ENCODE data around the gene CSF1R.

CSF1R gene

DNA sequence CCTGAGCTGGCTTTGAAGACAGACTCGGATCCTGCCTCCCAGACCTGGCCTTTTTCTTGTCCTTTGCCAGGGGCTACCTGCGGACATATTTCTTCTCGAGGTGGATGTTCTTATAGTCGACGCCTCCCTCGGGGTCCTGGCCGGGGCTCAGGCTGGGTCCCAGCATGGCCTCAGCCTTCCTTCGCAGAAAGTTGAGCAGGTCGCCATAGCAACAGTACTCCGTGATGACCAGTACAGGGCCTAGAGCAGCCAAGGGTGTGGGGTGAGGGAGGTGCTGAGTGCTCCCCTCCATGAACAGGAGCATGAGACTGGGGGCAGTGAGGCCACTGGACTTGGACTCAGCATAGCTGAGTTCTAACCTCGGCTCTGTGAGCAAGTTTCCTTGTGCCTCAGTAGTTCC is 26.7 kb downstream of the CSF1R start:
- no peak overlapping the region for H3K27ac ChIP-seq (ENCODE audit: low read depth, low read length)
- TF ChIP-seq EZH2phosphoT487 (IDR thresholded peaks at IDR 0.05; ENCODE audit: borderline replicate concordance, low read length), result no peak
- TF ChIP-seq, protein P1, sequence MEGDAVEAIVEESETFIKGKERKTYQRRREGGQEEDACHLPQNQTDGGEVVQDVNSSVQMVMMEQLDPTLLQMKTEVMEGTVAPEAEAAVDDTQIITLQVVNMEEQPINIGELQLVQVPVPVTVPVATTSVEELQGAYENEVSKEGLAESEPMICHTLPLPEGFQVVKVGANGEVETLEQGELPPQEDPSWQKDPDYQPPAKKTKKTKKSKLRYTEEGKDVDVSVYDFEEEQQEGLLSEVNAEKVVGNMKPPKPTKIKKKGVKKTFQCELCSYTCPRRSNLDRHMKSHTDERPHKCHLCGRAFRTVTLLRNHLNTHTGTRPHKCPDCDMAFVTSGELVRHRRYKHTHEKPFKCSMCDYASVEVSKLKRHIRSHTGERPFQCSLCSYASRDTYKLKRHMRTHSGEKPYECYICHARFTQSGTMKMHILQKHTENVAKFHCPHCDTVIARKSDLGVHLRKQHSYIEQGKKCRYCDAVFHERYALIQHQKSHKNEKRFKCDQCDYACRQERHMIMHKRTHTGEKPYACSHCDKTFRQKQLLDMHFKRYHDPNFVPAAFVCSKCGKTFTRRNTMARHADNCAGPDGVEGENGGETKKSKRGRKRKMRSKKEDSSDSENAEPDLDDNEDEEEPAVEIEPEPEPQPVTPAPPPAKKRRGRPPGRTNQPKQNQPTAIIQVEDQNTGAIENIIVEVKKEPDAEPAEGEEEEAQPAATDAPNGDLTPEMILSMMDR (IDR thresholded peaks at IDR 0.05; ENCODE audit: low read depth, low read length, poor library complexity, severe bottlenecking), result no peak
- peaks cover 5% of the 10 kb centered on the region; the same call in 1 of the 2 replicates for H3K27me3 ChIP-seq (ENCODE audit: control insufficient read depth, low read length)
- no peak overlapping the region for H3K4me3 ChIP-seq (ENCODE audit: low read length)
- H3K4me1 ChIP-seq (ENCODE audit: control insufficient read depth, low read length), result peaks cover 6% of the 10 kb centered on the region
- no peak overlapping the region for H3K4me2 ChIP-seq (ENCODE audit: low read length)
- no peaks in the 10 kb centered on the region for H3K9me2 ChIP-seq (replicated peaks; ENCODE audit: control insufficient read depth, low read length)
- H3K36me3 ChIP-seq (ENCODE audit: control insufficient read depth, low read length), result peaks cover 5% of the 10 kb centered on the region; the same call in 1 of the 2 replicates
- no peaks in the 10 kb centered on the region for H4K20me1 ChIP-seq (ENCODE audit: control insufficient read depth, insufficient read depth, low read depth, low read length)
- 0 out of 2 replicates have a peak, but pooled peaks cover 3% of the 10 kb centered on the region for H3F3A ChIP-seq (ENCODE audit: control insufficient read depth, insufficient read depth)
- H3K79me2 ChIP-seq (ENCODE audit: control insufficient read depth, low read length), result no peaks in the 10 kb centered on the region
- H3K9me3 ChIP-seq (ENCODE audit: control insufficient read depth, insufficient read depth, low read length), result no peaks in the 10 kb centered on the region

DNA sequence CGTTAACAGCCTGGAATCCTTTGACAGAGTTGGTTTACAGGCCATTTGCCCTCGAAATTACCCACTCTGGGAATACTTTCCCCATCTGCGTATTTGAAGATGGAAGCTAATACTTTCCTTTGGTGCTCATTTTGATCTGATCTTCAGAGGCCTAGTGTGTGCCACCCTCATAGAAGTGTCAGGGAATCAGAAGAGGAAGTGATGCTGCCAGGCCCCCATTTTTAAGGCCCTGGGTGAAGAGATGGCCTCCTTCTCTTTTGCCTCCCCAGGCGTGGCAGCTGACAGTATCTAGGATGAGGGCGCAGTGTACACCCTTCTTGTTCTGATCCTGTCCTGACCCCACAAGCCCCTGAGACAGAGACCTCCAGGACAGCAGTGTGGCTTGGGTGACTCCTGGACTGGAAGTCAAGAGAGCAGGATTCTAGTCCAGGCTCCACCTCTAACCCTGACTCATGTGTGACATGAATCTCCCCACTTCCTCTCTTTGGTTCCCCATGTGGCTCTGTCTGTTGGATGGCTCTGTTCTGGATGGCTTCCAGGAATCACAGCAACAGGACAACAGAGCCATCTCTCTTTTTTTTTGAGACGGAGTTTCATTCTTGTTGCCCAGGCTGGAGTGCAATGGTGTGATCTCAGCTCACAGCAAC is 27.8 kb downstream of the CSF1R start:
- H3K4me1 ChIP-seq (ENCODE audit: control insufficient read depth, low read length), result peaks cover 6% of the 10 kb centered on the region
- H3K9me3 ChIP-seq (ENCODE audit: control insufficient read depth, insufficient read depth, low read length), result no peaks in the 10 kb centered on the region
- H3K27me3 ChIP-seq (ENCODE audit: control insufficient read depth, low read length), result peaks cover 3% of the 10 kb centered on the region; the same call in 1 of the 2 replicates
- H3K4me3 ChIP-seq (ENCODE audit: low read length), result no peak overlapping the region
- H3K9me2 ChIP-seq (replicated peaks; ENCODE audit: control insufficient read depth, low read length), result no peaks in the 10 kb centered on the region
- TF ChIP-seq, protein P1 (IDR thresholded peaks at IDR 0.05; ENCODE audit: low read depth, low read length, poor library complexity, severe bottlenecking), result no peak
- TF ChIP-seq EZH2phosphoT487 (IDR thresholded peaks at IDR 0.05; ENCODE audit: borderline replicate concordance, low read length), result no peak
- H3K79me2 ChIP-seq (ENCODE audit: control insufficient read depth, low read length), result no peaks in the 10 kb centered on the region
- peaks cover 7% of the 10 kb centered on the region for H3K36me3 ChIP-seq (ENCODE audit: control insufficient read depth, low read length)
- 0 out of 2 replicates have a peak, but pooled peaks cover 3% of the 10 kb centered on the region for H3F3A ChIP-seq (ENCODE audit: control insufficient read depth, insufficient read depth)
- H4K20me1 ChIP-seq (ENCODE audit: control insufficient read depth, insufficient read depth, low read depth, low read length), result no peaks in the 10 kb centered on the region
- no peak overlapping the region for H3K4me2 ChIP-seq (ENCODE audit: low read length)
- H3K27ac ChIP-seq (ENCODE audit: low read depth, low read length), result no peak overlapping the region

DNA sequence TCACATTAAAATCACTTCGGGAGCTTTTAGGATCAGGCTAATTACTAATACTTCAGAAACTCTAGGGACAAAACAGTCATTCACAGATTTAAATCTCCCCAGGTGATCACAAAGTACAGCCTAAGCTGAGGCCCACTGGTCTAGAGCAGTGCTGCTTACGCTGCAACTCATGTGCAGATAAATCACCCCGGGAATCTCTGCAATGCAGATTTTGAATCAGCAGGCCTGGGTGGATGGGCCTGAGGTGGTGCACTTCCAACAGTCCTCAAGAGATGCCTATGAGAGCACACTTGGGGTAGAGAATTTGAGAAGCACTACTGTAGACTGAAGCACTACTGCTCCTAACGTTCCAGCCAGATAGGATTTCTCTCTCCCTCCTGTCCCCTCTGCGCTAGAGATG is 28.4 kb downstream of the CSF1R start:
- Histone ChIP-seq H3K36me3 (ENCODE audit: control insufficient read depth, low read length) (peaks cover 13% of the 10 kb centered on the region), H3K27me3 (ENCODE audit: control insufficient read depth, low read length) (peaks cover 2% of the 10 kb centered on the region; the same call in 1 of the 2 replicates), H3K79me2 (ENCODE audit: control insufficient read depth, low read length) (no peaks in the 10 kb centered on the region), H4K20me1 (ENCODE audit: control insufficient read depth, insufficient read depth, low read depth, low read length) (no peaks in the 10 kb centered on the region), H3K4me1 (ENCODE audit: control insufficient read depth, low read length) (peaks cover 6% of the 10 kb centered on the region), H3K27ac (ENCODE audit: low read depth, low read length) (no peak overlapping the region), H3F3A (ENCODE audit: control insufficient read depth, insufficient read depth) (0 out of 2 replicates have a peak, but pooled peaks cover 3% of the 10 kb centered on the region), H3K9me3 (ENCODE audit: control insufficient read depth, insufficient read depth, low read length) (no peaks in the 10 kb centered on the region), H3K4me2 (ENCODE audit: low read length) (no peak overlapping the region), H3K4me3 (ENCODE audit: low read length) (no peak overlapping the region), H3K9me2 (replicated peaks; ENCODE audit: control insufficient read depth, low read length) (no peaks in the 10 kb centered on the region)
- TF ChIP-seq EZH2phosphoT487 (IDR thresholded peaks at IDR 0.05; ENCODE audit: borderline replicate concordance, low read length), result no peak
- TF ChIP-seq, protein P1 (IDR thresholded peaks at IDR 0.05; ENCODE audit: low read depth, low read length, poor library complexity, severe bottlenecking), result no peak

Measured in DOHH2 (cell line).